Fibroblast of peridontal ligament (primary cell): ENCODE data around the gene TEX22.
"Not testable (repeated sequence)": the region's sequence is repeated elsewhere in the genome, so short reads cannot be mapped to it uniquely, and the experiment has no call there.

Source experiments
- DNase-seq: peaks from one replicate; pipeline ENCODE4 v3.0.0-alpha.2; 2010; ENCODE audit errors: extremely low read depth

The TEX22 gene, protein sequence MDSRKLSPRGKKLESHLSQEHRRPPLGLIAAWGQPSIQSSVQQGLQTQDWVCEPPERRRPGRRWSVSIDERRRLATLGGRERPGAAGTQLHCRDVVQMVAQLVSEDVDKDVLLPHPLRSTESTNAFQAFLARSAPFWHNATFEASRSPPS

DNA sequence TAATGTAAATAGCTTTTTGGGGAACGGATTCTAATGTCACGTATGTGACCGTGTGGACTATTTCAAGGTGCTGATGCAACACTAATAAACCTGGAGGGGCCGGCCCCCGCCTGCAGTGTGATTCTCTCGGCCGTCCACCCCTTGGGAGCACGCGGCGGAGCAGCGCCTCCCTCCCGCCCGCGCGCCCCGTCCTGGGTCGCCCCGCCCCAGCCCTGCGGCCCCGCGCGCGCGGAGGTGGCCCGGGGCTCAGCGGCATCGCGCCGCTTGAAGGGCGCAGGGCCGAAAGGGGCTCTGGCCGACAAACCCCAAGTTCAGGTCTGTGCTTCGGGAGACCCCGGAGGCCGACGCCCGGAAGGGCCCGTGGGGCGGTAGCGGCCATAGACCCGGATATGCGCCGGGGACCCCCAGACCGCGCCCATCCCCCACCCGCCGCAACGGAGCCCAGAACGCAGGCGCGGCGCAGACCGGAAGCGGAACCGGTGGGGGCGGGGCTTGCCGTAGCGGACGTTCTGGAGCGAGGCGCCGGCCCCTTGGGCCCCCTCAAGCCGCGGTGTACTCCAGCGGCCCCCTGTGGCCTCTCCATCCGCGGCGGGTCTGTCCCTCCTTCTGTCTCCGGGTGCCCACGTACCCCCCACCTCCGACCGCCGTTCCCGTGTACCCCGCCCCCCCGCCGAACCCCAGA is at the start of gene TEX22:
TSS of gene TEX22 (plus strand) at position 495 of the 682 bp plus-strand sequence. CDS start 803 bp downstream, outside the sequence.
- peak; percentile 67 for DNase-seq

GRCh38 chr14:105348945-105349699 is 49.2 kb upstream of the TEX22 start:
- no peak for DNase-seq

DNA sequence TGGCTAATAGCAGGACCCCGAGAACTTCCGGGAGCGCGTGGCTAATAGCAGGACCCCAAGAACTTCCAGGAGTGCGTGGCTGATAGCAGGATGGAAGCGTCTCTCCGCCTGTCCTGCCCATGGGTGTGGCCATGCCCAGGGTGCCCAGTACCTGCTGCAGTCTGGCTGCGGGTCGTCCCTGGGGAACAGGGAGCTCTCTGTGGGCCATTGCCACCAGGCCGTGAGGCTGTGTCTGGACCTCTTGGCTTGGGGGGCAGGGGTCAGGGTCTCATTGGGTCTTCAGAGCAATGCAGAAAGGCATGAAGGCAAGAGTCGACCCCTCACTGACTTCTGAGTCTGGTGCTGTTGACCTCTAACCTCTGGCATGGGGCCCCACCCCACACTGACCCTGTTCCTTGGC is 48.3 kb upstream of the TEX22 start:
- no peak for DNase-seq

- no peak for DNase-seq
Observed at GRCh38 chr14:105350450-105351244, 47.7 kb upstream of the TEX22 start.

DNA sequence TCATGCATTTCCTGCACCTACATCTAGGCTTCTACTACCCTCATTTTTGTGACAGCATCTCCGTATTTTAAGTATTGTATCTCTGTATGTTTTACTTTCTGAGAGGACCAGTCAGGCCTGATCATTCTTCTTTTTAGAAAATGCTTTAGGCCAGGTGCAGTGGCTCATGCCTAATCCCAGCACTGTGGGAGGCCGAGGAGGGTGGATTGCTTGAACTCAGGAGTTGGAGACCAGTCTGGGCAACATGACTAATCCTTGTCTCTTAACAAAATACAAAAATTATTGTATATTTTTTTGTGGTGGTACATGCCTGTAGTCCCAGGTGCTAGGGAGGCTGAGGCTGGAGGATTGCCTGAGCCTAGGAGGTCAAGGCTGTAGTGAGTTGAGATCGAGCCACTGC is 46.9 kb upstream of the TEX22 start:
- DNase-seq, result no peak

DNA sequence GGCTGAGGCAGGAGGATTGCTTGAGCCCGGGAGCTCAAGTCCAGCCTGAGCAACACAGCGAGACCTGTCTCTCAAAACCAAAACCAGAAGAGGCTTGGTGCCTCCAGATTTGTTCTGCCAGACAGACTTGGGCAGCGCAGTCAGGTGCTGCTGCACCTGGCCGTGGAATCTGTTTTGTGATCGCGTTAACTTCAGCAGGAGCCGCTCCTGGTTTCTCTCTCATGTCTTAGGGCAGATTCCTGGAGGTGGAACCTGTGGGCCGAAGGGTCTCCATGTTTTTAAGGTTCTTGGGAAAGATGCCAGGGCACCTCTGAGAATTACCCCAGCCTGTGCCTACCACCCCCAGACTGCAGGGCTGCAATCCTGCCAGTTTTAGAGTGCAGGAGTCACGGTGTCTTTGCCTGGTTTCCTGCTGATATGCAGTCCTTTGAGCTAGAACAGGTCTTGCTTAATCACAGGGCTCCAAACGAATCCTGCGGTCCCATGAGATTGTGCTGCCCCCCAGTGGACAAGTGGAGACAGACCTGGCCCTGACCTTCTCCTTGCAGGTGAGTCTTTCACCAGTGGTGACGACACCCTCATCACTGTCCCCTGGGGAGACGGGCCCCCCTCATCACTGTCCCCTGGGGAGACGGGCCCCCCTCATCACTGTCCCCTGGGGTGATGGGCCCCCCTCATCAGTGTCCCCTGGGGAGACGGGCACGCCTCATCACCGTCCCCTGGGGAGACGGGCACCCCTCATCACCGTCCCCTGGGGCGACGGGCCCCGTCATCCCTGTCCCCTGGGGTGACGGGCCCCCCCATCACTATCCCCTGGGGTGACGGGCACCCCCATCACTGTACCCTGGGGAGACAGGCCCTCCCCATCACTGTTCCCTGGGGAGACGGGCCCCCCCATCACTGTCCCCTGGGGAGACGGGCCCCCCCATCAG is 46.2 kb upstream of the TEX22 start:
- peak; percentile 82 for DNase-seq

DNA sequence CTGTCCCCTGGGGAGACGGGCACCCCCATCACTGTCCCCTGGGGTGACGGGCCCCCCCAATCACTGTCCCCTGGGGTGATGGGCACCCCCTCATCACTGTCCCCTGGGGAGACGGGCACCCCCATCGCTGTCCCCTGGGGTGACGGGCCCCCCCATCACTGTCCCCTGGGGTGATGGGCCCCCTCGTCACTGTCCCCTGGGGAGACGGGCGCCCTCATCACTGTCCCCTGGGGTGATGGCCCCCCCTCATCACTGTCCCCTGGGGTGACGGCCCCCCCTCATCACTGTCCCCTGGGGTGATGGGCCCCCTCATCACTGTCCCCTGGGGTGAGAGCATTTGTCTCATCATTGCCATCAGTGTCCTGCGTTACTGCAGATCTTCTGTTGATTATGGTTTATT is 45.2 kb upstream of the TEX22 start:
- DNase-seq, result no peak

DNA sequence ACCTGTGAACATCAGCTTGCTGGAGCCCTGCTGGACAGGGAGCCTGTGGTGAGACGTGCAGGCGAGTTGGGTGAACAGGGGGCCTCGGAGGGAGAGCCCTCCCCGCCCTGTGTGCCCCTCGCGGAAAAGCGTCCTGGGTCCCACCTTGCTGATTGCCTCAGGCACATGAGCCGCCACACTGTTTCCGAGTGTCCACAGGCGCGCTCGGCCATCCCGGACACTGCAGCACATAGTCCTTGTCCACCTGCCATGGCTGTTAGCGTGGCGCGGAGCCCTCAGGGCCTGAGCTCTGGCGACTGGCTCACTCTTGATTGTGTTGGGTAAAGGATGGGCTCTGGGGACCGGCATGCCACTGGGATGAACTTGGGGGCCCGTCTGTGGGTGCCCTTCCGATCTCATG is 43.8 kb upstream of the TEX22 start:
- DNase-seq, result no peak

DNA sequence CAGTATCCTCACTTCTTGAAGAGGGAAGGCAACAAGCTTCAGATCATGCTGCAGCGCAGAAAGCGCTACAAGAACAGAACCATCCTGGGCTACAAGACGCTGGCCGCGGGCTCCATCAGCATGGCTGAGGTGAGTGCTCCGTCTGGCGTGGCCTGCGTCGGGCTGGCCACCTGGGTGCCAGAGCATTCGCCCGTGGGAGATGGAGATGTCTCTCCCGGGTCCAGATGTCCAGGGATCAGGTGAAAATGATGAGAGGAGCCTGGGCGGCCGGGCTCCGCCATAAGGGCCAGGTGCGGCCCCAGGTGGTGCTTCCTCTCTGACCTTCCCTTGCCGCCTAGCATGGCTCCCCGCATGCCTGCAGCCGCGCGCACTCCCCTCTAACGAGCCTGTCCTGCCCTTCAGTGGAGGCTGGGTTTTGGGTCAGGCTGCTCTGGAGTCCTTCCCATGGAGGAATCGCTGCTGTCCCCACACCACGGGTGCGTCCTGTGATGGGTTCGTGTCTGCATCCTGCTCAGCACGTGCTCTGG is 43.2 kb upstream of the TEX22 start:
- DNase-seq, result no peak

DNA sequence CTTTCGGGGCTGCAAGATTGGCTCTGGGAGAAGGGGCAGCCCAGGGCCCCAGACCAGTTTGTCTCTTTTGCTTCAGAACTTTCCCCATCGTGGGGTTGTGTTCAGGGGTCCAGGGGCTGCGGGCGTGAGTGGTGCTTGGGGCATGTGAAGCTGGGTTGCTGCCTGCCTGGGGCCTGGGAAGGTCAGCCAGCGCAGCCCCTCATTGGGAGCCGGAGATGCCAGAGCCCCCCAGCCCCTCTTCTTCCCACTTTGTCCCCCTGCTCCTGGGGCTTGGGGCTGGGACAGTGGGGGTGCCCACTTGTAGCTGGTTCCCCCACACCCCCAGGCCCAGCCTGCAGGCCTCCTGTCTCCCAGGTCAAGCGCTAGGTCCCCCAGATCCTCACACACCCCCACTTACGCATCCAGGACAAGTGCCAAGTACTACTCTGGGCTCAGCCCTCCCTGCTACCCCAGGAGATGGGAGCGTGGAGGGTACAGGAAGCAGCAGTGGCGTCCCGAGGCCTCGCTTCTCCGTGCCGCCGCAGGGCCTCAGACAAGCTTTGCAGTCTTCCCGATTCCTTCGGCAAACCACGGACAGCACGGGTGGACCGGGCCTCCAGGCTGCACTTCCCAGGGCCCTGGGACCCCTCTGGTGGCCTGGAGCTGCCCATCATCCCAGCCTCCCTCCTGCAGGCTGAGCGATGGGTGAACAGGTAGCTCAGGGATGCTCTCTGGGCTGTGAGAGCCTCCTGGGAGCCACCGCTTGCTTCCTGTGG is 42.3 kb upstream of the TEX22 start:
- DNase-seq, result no peak

DNA sequence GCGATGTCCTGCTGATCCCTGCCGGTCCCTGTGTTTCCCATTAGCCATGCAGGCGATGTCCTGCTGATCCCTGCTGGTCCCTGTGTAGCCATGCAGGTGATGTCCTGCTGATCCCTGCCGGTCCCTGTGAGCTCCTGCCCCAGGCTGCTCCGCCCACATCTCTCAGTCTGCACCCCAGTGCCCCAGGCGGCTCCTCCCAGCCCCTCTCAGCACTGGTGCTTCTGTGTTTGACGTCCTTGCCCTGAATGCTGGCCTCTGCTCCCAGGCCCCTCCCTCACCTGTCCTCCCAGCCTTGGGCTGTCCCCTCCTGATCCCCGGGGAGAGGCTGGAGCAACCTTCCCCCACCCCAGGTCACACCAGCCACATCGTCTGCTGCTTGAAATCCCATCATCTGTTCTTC is 41.4 kb upstream of the TEX22 start:
- DNase-seq, result no peak

- DNase-seq, result no peak
Observed at GRCh38 chr14:105357626-105358025, 40.7 kb upstream of the TEX22 start.

GRCh38 chr14:105358140-105358846 is 40.0 kb upstream of the TEX22 start:
- DNase-seq, result no peak

DNA sequence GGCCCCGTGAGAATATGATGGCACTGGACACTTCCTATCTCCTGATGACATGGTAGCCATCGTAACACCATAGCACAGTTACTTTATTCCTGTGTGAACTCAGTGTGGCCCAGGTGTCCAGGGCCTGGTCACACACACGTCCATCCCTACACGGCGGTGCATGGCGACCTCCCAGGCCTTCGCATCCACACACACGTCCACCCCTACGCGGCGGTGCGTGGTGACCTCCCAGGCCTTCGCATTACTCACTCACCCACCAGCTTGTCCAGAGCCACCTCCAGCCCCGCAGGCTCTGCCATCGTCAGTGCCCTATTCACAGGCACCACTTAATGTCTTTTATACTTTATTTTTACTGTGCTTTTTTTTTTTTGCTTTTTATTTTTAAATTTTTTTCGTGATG is 39.4 kb upstream of the TEX22 start:
- no peak for DNase-seq

- not testable (repeated sequence) for DNase-seq
Observed at GRCh38 chr14:105361412-105361811, 36.9 kb upstream of the TEX22 start.

DNA sequence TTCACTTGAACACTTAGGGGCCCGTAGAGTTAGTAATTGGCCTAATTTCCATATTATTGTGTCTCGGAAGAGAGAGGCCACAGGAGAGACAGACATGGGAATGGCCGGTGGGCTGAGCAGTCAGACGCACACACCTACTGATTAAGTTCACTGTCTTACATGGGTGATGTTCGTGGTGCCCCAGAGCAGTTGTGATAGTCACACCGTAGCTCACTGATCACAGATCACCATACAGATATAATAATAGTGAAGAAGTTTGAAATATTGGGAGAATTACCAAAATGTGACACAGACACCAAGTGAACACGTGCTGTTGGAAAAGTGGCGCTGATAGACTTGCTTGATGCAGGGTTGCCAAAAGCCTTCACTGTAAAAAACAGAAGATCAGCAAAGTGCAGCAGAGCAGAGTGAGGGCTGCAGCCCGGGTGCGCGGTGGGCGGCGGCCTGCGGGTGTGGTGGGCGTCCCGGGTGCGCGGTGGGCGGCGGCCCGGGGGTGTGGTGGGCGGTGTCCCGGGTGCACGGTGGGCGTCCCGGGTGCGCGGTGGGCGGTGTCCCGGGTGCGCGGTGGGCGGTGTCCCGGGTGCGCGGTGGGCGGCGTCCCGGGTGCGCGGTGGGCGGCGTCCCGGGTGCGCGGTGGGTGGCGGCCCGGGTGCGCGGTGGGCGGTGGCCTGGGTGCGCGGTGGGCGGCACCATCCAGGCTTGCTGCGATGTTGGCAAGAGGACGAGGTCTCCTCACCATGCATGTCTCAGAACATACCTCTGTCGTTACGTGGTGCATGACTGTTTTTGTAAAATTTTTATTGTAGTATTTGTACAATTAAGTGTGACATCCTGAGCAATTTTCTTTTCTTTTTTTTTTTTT is 34.3 kb upstream of the TEX22 start:
- peak; percentile 52 for DNase-seq

DNA sequence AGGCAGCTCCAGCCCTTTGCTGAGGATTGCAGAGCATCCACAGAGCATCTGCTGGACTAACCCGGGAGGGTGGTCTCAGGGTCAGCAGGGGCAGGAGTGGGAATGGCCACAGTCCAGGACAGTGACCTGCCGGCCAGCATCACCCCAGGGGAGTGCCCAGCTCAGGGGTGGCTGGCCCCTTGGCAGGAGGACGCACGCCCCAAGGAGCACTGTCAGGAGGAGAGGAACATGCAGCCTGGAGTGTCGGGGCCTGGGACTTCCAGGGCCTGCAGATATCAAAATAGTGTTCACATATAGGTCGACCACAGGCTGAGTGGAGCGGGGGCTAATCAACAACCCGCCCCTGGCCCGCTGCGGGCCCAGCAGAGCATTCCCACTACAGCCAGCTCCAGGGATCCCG is 33.2 kb upstream of the TEX22 start:
- no peak for DNase-seq

DNA sequence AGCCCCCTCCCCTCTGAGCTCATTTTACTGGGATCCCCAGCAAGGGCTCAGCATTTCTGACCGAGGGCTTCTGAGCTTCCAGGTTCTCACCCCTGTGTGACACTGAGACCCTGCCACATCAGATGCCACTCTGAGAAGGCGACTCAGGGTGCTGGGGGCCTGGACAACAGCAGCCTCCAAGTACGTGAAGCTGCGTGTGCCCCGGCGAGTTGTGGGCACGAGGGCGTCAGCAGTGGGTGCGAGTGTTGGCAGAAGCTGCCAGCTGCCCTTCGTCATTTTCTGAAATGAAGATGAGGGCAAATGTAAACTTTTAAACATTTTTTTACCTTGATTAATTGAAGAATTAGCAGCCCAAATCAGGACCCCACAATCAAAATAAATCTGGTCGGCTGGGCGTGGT is 32.7 kb upstream of the TEX22 start:
- no peak for DNase-seq
